ENCODE data around the gene SMIM41.
"Not testable (repeated sequence)": the region's sequence is repeated elsewhere in the genome, so short reads cannot be mapped to it uniquely, and the experiment has no call there.

Gene SMIM41

GRCh38 chr12:52091869-52092268 lies 12.4 kb downstream of the SMIM41 start:
- no peak for TF ChIP-seq CTCF (IDR thresholded peaks at IDR 0.05; ENCODE audit: low read depth, low read length)
- no peak for DNase-seq (ENCODE audit: low read depth in 2 of 2)
- no peak overlapping the region for H3K4me3 ChIP-seq (replicated peaks in 1 of 2; ENCODE audit: low read depth in 2 of 2, low read length in 2 of 2)

GRCh38 chr12:52093346-52093745 lies 13.8 kb downstream of the SMIM41 start:
- no peak overlapping the region for H3K4me3 ChIP-seq (replicated peaks in 1 of 2; ENCODE audit: low read depth in 2 of 2, low read length in 2 of 2)
- TF ChIP-seq CTCF (IDR thresholded peaks at IDR 0.05; ENCODE audit: low read depth, low read length): no peak
- no peak for DNase-seq (ENCODE audit: low read depth in 2 of 2)

- no peak for DNase-seq (ENCODE audit: low read depth in 2 of 2)
- TF ChIP-seq CTCF (IDR thresholded peaks at IDR 0.05; ENCODE audit: low read depth, low read length): no peak
- H3K4me3 ChIP-seq (replicated peaks in 1 of 2; ENCODE audit: low read depth in 2 of 2, low read length in 2 of 2): no peak overlapping the region
Measured at GRCh38 chr12:52096332-52097044, 17.0 kb downstream of the SMIM41 start.

- no peak for DNase-seq (ENCODE audit: low read depth in 2 of 2)
- no peak for TF ChIP-seq CTCF (IDR thresholded peaks at IDR 0.05; ENCODE audit: low read depth, low read length)
- H3K4me3 ChIP-seq (replicated peaks in 1 of 2; ENCODE audit: low read depth in 2 of 2, low read length in 2 of 2): no peak overlapping the region
Measured at GRCh38 chr12:52097045-52097666, 17.7 kb downstream of the SMIM41 start.

- DNase-seq (ENCODE audit: low read depth in 2 of 2); H3K4me3 ChIP-seq (replicated peaks in 1 of 2; ENCODE audit: low read depth in 2 of 2, low read length in 2 of 2): not testable (repeated sequence)
Measured at GRCh38 chr12:52104431-52105089, 25.1 kb downstream of the SMIM41 start.

GRCh38 chr12:52116222-52117125 lies 37.0 kb downstream of the SMIM41 start:
- not testable (repeated sequence) for DNase-seq (ENCODE audit: low read depth in 2 of 2)

GRCh38 chr12:52117806-52118475 lies 38.4 kb downstream of the SMIM41 start:
- DNase-seq (ENCODE audit: low read depth in 2 of 2): not testable (repeated sequence)

More at GRCh38 chr12:52116222-52117125, 37.0 kb downstream of the SMIM41 start:
- not testable (repeated sequence) for H3K4me3 ChIP-seq (replicated peaks in 1 of 2; ENCODE audit: low read depth in 2 of 2, low read length in 2 of 2)

More at GRCh38 chr12:52117806-52118475, 38.4 kb downstream of the SMIM41 start:
- H3K4me3 ChIP-seq (replicated peaks in 1 of 2; ENCODE audit: low read depth in 2 of 2, low read length in 2 of 2): not testable (repeated sequence)

Data from cardiac fibroblast (primary cell).